GM12878 (cell line): ENCODE data around the gene TBC1D8. TPM values are rescaled to one million over a fixed set of nuclear protein-coding genes. Genes with fewer than 3 reads are reported as not detected.

ENCODE experiments used
- ATAC-seq: fragments of 200-7000 bp; cut with Tn5 transposase; 3 replicates; pipeline ENCODE4 v1.9.1; 2020; ENCODE audit warnings: mild to moderate bottlenecking, moderate library complexity
- BruUV-seq: library from RNA; stranded (reverse); fragments of 400-500 nt; replicated peaks from 2 replicates; lab custom pipeline; 2021; lab: Mats Ljungman, UMichigan
- CTCF ChIA-PET: fragments of 300-600 bp; sonication (Branson Sonifier 250); formaldehyde crosslinking; extraction: SDS; loops from one replicate; lab custom pipeline; 2021; ENCODE audit warnings: inconsistent platforms; lab: Yijun Ruan, JAX
- POLR2A ChIA-PET: fragments of 350-600 bp; formaldehyde crosslinking; extraction: SDS; loops from one replicate; lab custom pipeline; 2021; ENCODE audit warnings: inconsistent platforms; lab: Charles Lee
- RAD21 ChIA-PET: fragments of 300-600 bp; sonication (Branson Sonifier 250); formaldehyde crosslinking; loops from one replicate; lab custom pipeline; 2023; ENCODE audit warnings: antibody characterized with exemption; ENCODE audit not compliant: unreplicated experiment; lab: Charles Lee
- SMC1A ChIA-PET: fragments of 300-600 bp; sonication (Branson Sonifier 250); formaldehyde crosslinking; loops from one replicate; lab custom pipeline; 2023; ENCODE audit not compliant: unreplicated experiment, uncharacterized antibody; lab: Charles Lee
- DNase-seq: peaks from one replicate; pipeline ENCODE4 v3.0.0-alpha.2; 2011; ENCODE audit warnings: low read depth, low spot score
- FAIRE-seq: peaks from 3 replicates; lab custom pipeline; 2011; peaks lifted over from hg19 to GRCh38; lab: Jason Lieb, UNC
- H2AFZ ChIP-seq: 2 replicates; pipeline ENCODE4 v1.6.0; 2011; ENCODE audit warnings: low read depth, low read length, control low read depth; ENCODE audit not compliant: control insufficient read depth
- H3K27ac ChIP-seq: 2 replicates; pipeline ENCODE4 v1.5.1; 2011; ENCODE audit warnings: control low read depth; ENCODE audit not compliant: control insufficient read depth, insufficient read depth
- H3K27me3 ChIP-seq, 2 experiments: replicated peaks in 1 of 2; 2 replicates each; pipeline versions ENCODE4 v1.6.0 to v1.6.1; 2011; ENCODE audit warnings: low read length in 1 of 2; ENCODE audit not compliant: control insufficient read depth in 2 of 2, insufficient read depth in 2 of 2
- H3K36me3 ChIP-seq, 2 experiments: 2 replicates each; pipeline ENCODE4 v1.5.1; 2011; ENCODE audit warnings: low read length in 1 of 2; ENCODE audit not compliant: control insufficient read depth in 2 of 2, insufficient read depth in 2 of 2
- H3K4me1 ChIP-seq: 2 replicates; pipeline ENCODE4 v1.6.1; 2011; ENCODE audit warnings: mild to moderate bottlenecking, low read length, moderate library complexity, mixed read lengths; ENCODE audit not compliant: control insufficient read depth, insufficient read depth
- H3K4me2 ChIP-seq: 2 replicates; pipeline ENCODE4 v1.6.0; 2011; ENCODE audit warnings: control low read depth; ENCODE audit not compliant: control insufficient read depth, insufficient read depth
- H3K4me3 ChIP-seq: fragments of 200-600 bp; sonication (generic); 2 replicates; pipeline ENCODE4 v1.5.1; 2016
- H3K79me2 ChIP-seq: 2 replicates; pipeline ENCODE4 v1.6.0; 2011; ENCODE audit warnings: low read length; ENCODE audit not compliant: control insufficient read depth, insufficient read depth
- H3K9ac ChIP-seq: 2 replicates; pipeline ENCODE4 v1.8.0; 2011; ENCODE audit warnings: low read length, control low read depth, mixed read lengths; ENCODE audit not compliant: control insufficient read depth, insufficient read depth
- H3K9me3 ChIP-seq: replicated peaks from 3 replicates; pipeline ENCODE4 v1.5.1; 2011; ENCODE audit warnings: mild to moderate bottlenecking, low read length; ENCODE audit not compliant: control insufficient read depth, insufficient read depth
- H4K20me1 ChIP-seq: 2 replicates; pipeline ENCODE4 v1.6.0; 2011; ENCODE audit not compliant: control insufficient read depth, insufficient read depth
- CHD4 ChIP-seq: fragments of 200-600 bp; sonication (generic); IDR thresholded peaks from 2 replicates; pipeline ENCODE4 v1.6.1; 2016; ENCODE audit warnings: mild to moderate bottlenecking
- EED ChIP-seq: sonication (generic); IDR thresholded peaks from 2 replicates; pipeline ENCODE4 v1.6.1; 2016; ENCODE audit warnings: antibody characterized with exemption, low read depth
- FOXM1 ChIP-seq: IDR thresholded peaks from 2 replicates; pipeline ENCODE4 v1.6.1; 2012; ENCODE audit warnings: low read depth, mild to moderate bottlenecking, inconsistent platforms, low read length, moderate library complexity
- IRF5 ChIP-seq: fragments of 450-650 bp; IDR thresholded peaks from 2 replicates; pipeline ENCODE4 v1.6.1; 2017; ENCODE audit warnings: borderline replicate concordance
- KLF5 ChIP-seq: fragments of 450-650 bp; IDR thresholded peaks from 2 replicates; pipeline ENCODE4 v1.6.1; 2014; ENCODE audit warnings: mild to moderate bottlenecking; ENCODE audit not compliant: partially characterized antibody
- MTA2 ChIP-seq: fragments of 450-650 bp; IDR thresholded peaks from 2 replicates; pipeline ENCODE4 v1.6.1; 2016; ENCODE audit warnings: low read depth, mild to moderate bottlenecking, moderate library complexity
- PAX8 ChIP-seq: fragments of 450-650 bp; IDR thresholded peaks from 2 replicates; pipeline ENCODE4 v1.6.1; 2017; ENCODE audit warnings: mild to moderate bottlenecking, moderate library complexity
- POU2F2 ChIP-seq: IDR thresholded peaks from 3 replicates; pipeline ENCODE4 v1.6.1; 2011; ENCODE audit warnings: low read depth, mild to moderate bottlenecking, low read length, borderline replicate concordance
- RCOR1 ChIP-seq: conservative IDR thresholded peaks from 2 replicates; pipeline ENCODE4 v1.6.1; 2012; ENCODE audit warnings: low read depth, low read length, improper control_type of control experiment
- REST ChIP-seq: IDR thresholded peaks from 2 replicates; pipeline ENCODE4 v1.6.1; 2012; ENCODE audit warnings: mild to moderate bottlenecking, low read depth, low read length
- SPI1 ChIP-seq: IDR thresholded peaks from 2 replicates; pipeline ENCODE4 v1.6.1; 2011; ENCODE audit warnings: low read depth, mild to moderate bottlenecking, low read length, moderate library complexity, borderline replicate concordance; ENCODE audit not compliant: insufficient read depth
- ZBED1 ChIP-seq: IDR thresholded peaks from 2 replicates; pipeline ENCODE4 v1.6.1; 2016; ENCODE audit warnings: borderline replicate concordance
- ZNF384 ChIP-seq: IDR thresholded peaks from 2 replicates; pipeline ENCODE4 v1.6.1; 2012; ENCODE audit warnings: low read depth, mild to moderate bottlenecking, low read length, improper control_type of control experiment, borderline replicate concordance
- ZNF687 ChIP-seq: fragments of 450-650 bp; IDR thresholded peaks from 2 replicates; pipeline ENCODE4 v1.6.1; 2017; ENCODE audit warnings: mild to moderate bottlenecking, moderate library complexity
- WGBS: methylation state at CpG from one replicate; pipeline ENCODE4 v1.1.6; 2016; ENCODE audit warnings: low lambda C conversion rate; ENCODE audit not compliant: insufficient replicate concordance, insufficient coverage; ENCODE audit errors: missing lambda C conversion rate; 5-methylcytosine and 5-hydroxymethylcytosine counted together
- in situ Hi-C: fragments of 300-500 bp; cut with MboI; formaldehyde crosslinking; loops from 9 replicates; pipeline ENCODE4 v1.14.3; 2018; ENCODE audit warnings: mixed read lengths
- intact Hi-C: fragments of 100-400 bp; cut with micrococcal nuclease; formaldehyde crosslinking; loops from one replicate; pipeline ENCODE4 v1.14.2; 2022; ENCODE audit not compliant: unreplicated experiment
- polyA plus RNA-seq, 11 experiments: library from polyadenylated mRNA; depleted of rRNA in 4 of 11; unstranded in 6 of 11; stranded (reverse) in 5 of 11; fragments of >200 nt; fragmentation: Nextera tagmentation in 4 of 11; fragmentation: Illumina TruSeq in 1 of 11; extraction: Ambion mirVana in 4 of 11; extraction: Trizol in 1 of 11; gene quantifications; 1 replicate in 1 of 11; 2 replicates in 10 of 11; pipeline versions ENCODE4 v1.2.1 to v1.2.3, GENCODE V29; 2011 to 2016; ENCODE audit warnings: inconsistent platforms in 2 of 11, missing spikeins in 2 of 11, low read depth in 1 of 11
- total RNA-seq, 4 experiments: library from RNA; depleted of rRNA in 3 of 4; stranded (reverse); fragments of >200 nt in 3 of 4; fragmentation: Illumina TruSeq in 1 of 4; extraction: Trizol in 1 of 4; gene quantifications; 2 replicates each; pipeline versions ENCODE4 v1.2.1 to v1.2.3, GENCODE V29; 2013 to 2021

TBC1D8 gene
- total and polyA plus RNA-seq, 10 of the 15 experiments (the other 5 are each of a cell fraction or from before 2014, with no cell fraction given) = 0.80 to 4.9 (median 4.4) TPM

- no peak overlapping the region for H3K4me2 ChIP-seq
- no peak overlapping the region for H2AFZ ChIP-seq
- no TSS peak for BruUV-seq
- ChIA-PET SMC1A (interaction anchor here (1.1 kb wide), 1 partner anchor 85 kb away, joined by 3 read pairs; no protein-coding TSS in a partner anchor), POLR2A (no interaction called here), CTCF (no interaction called here), RAD21 (no interaction called here)
- 17% methylated on average over 4 of the region's 4 CpGs for WGBS
- no peak overlapping the region for H3K27ac ChIP-seq
- DNase-seq = no peak
- intact Hi-C loops = no loop called here
- H3K9ac ChIP-seq = no peak overlapping the region
- H3K9me3 ChIP-seq = no peaks in the 10 kb centered on the region
- no peaks in the 10 kb centered on the region for H3K79me2 ChIP-seq
- peaks cover 18% of the 10 kb centered on the region for H3K4me1 ChIP-seq
- FAIRE-seq = no peak
- no peaks in the 10 kb centered on the region for H4K20me1 ChIP-seq
- no peak for ATAC-seq
- TF ChIP-seq ZNF384 (no peak), KLF5 (no peak), ZNF687 (no peak), SPI1 (no peak), CHD4 (no peak), RCOR1 (no peak), MTA2 (no peak), PAX8 (no peak), ZBED1 (no peak), POU2F2 (no peak), FOXM1 (no peak), EED (no peak), IRF5 (no peak), REST (no peak)
- H3K4me3 ChIP-seq = no peak overlapping the region
- H3K36me3 ChIP-seq = no peaks in the 10 kb centered on the region
- in situ Hi-C loops = no loop called here
- no peaks in the 10 kb centered on the region for H3K27me3 ChIP-seq
These were observed 34.8 kb downstream of the TBC1D8 start for GRCh38 chr2:101116348-101116747.
